H1 (cell line): ENCODE data around the gene PIGS. TPM values are rescaled to one million over a fixed set of nuclear protein-coding genes. Genes with fewer than 3 reads are reported as not detected.

ENCODE experiments used
- CTCF ChIA-PET: fragments of 300-600 bp; sonication (Branson Sonifier 250); formaldehyde crosslinking; loops from one replicate; lab custom pipeline; 2021; ENCODE audit not compliant: partially characterized antibody; lab: Charles Lee
- POLR2A ChIA-PET: fragments of 300-600 bp; sonication (Branson Sonifier 250); formaldehyde crosslinking; loops from one replicate; lab custom pipeline; 2021; ENCODE audit warnings: inconsistent platforms; ENCODE audit not compliant: partially characterized antibody; lab: Charles Lee
- DNase-seq, 2 experiments: peaks; one replicate each; pipeline versions ENCODE4 v3.0.0 to v3.0.0-alpha.2; 2010 to 2022; ENCODE audit warnings: low spot score in 2 of 2, low read depth in 1 of 2, mixed read lengths in 1 of 2
- FAIRE-seq: peaks from 2 replicates; lab custom pipeline; 2011; peaks lifted over from hg19 to GRCh38; lab: Jason Lieb, UNC
- H2AFZ ChIP-seq: 2 replicates; pipeline ENCODE4 v1.8.1; 2012; ENCODE audit warnings: low read length, inconsistent platforms
- H2AK5ac ChIP-seq: 2 replicates; pipeline ENCODE4 v1.6.1; 2013; ENCODE audit warnings: low read depth, low read length
- H2BK120ac ChIP-seq: replicated peaks from 2 replicates; pipeline ENCODE3; 2013; ENCODE audit warnings: low read depth, low read length, inconsistent platforms
- H2BK12ac ChIP-seq: 2 replicates; pipeline ENCODE4 v1.6.1; 2013; ENCODE audit warnings: low read depth, low read length
- H2BK15ac ChIP-seq: 2 replicates; pipeline ENCODE4 v1.6.1; 2013; ENCODE audit warnings: low read length
- H2BK20ac ChIP-seq: 2 replicates; pipeline ENCODE4 v1.6.1; 2013; ENCODE audit warnings: low read length
- H2BK5ac ChIP-seq: 2 replicates; pipeline ENCODE4 v1.6.1; 2013; ENCODE audit warnings: low read depth, low read length
- H3K14ac ChIP-seq: 2 replicates; pipeline ENCODE4 v1.6.1; 2013; ENCODE audit warnings: inconsistent platforms; ENCODE audit not compliant: insufficient read length
- H3K18ac ChIP-seq: 2 replicates; pipeline ENCODE4 v1.6.1; 2013; ENCODE audit warnings: low read length; ENCODE audit errors: extremely low read depth
- H3K23ac ChIP-seq: 2 replicates; pipeline ENCODE4 v1.6.1; 2013; ENCODE audit warnings: inconsistent platforms; ENCODE audit not compliant: insufficient read length
- H3K23me2 ChIP-seq: 2 replicates; pipeline ENCODE4 v1.6.1; 2013; ENCODE audit warnings: low read depth, low read length
- H3K27ac ChIP-seq: 2 replicates; pipeline ENCODE4 v1.6.1; 2011; ENCODE audit warnings: low read depth, low read length, inconsistent platforms
- H3K27me3 ChIP-seq, 4 experiments: replicated peaks in 1 of 4; 1 replicate in 1 of 4; 2 replicates in 3 of 4; pipeline versions ENCODE4 v1.6.1 to v1.8.1; 2011 to 2013; ENCODE audit warnings: low read length in 3 of 4, mild to moderate bottlenecking in 3 of 4, inconsistent platforms in 2 of 4, mixed read lengths in 2 of 4, moderate library complexity in 1 of 4; ENCODE audit not compliant: control insufficient read depth in 3 of 4, insufficient read depth in 3 of 4; ENCODE audit errors: extremely low read depth in 1 of 4
- H3K36me3 ChIP-seq, 4 experiments: 2 replicates each; pipeline versions ENCODE4 v1.6.1 to v1.8.1; 2011 to 2013; ENCODE audit warnings: mild to moderate bottlenecking in 4 of 4, low read length in 3 of 4, moderate library complexity in 2 of 4, control low read depth in 1 of 4, inconsistent platforms in 1 of 4; ENCODE audit not compliant: insufficient read depth in 4 of 4, control insufficient read depth in 2 of 4
- H3K4ac ChIP-seq: replicated peaks from 2 replicates; pipeline ENCODE3; 2013; ENCODE audit warnings: low read length, low read depth, mixed read lengths, inconsistent platforms; ENCODE audit not compliant: insufficient read length
- H3K4me1 ChIP-seq, 4 experiments: replicated peaks in 1 of 4; 1 replicate in 1 of 4; 2 replicates in 3 of 4; pipeline versions ENCODE4 v1.6.1 to v1.8.1; 2011 to 2013; ENCODE audit warnings: low read length in 3 of 4, inconsistent platforms in 2 of 4, mixed read lengths in 1 of 4; ENCODE audit not compliant: insufficient read depth in 4 of 4, control insufficient read depth in 3 of 4
- H3K4me2 ChIP-seq, 2 experiments: 2 replicates each; pipeline versions ENCODE4 v1.6.1 to v1.8.1; 2011 to 2013; ENCODE audit warnings: low read depth in 2 of 2, low read length in 2 of 2, control low read depth in 1 of 2, inconsistent platforms in 1 of 2, mild to moderate bottlenecking in 1 of 2; ENCODE audit not compliant: insufficient read depth in 1 of 2
- H3K4me3 ChIP-seq, 4 experiments: fragments of 200-600, 300-600 bp in 1 of 4; sonication (generic), shearing (Covaris generic), sonication (Bioruptor Twin) in 1 of 4; 2 replicates each; pipeline versions ENCODE4 v1.5.1 to v1.8.1; 2011 to 2016; ENCODE audit warnings: low read length in 4 of 4, low read depth in 3 of 4, control low read depth in 2 of 4, inconsistent platforms in 2 of 4, mild to moderate bottlenecking in 2 of 4, mixed read lengths in 1 of 4, moderate library complexity in 1 of 4; ENCODE audit not compliant: insufficient read depth in 2 of 4; ENCODE audit errors: extremely low read depth in 1 of 4
- H3K56ac ChIP-seq: replicated peaks from 2 replicates; pipeline ENCODE3; 2013; ENCODE audit warnings: low read depth, mild to moderate bottlenecking, mixed read lengths, low read length, inconsistent platforms; ENCODE audit not compliant: insufficient read length
- H3K79me1 ChIP-seq: 2 replicates; pipeline ENCODE4 v1.6.1; 2013; ENCODE audit warnings: low read depth, low read length, control low read depth
- H3K79me2 ChIP-seq, 2 experiments: 2 replicates each; pipeline versions ENCODE4 v1.6.1 to v1.8.1; 2012 to 2013; ENCODE audit warnings: low read length in 2 of 2, mild to moderate bottlenecking in 2 of 2, inconsistent platforms in 1 of 2; ENCODE audit not compliant: insufficient read depth in 2 of 2, control insufficient read depth in 1 of 2
- H3K9ac ChIP-seq, 4 experiments: replicated peaks in 1 of 4; 1 replicate in 1 of 4; 2 replicates in 3 of 4; pipeline versions ENCODE4 v1.6.1 to v1.8.1; 2011 to 2013; ENCODE audit warnings: low read depth in 3 of 4, low read length in 3 of 4, control low read depth in 2 of 4, mild to moderate bottlenecking in 2 of 4, moderate library complexity in 2 of 4, inconsistent platforms in 1 of 4; ENCODE audit errors: extremely low read depth in 1 of 4
- H3K9me3 ChIP-seq, 2 experiments: 2 replicates each; pipeline versions ENCODE4 v1.6.1 to v1.8.1; 2012 to 2013; ENCODE audit warnings: mild to moderate bottlenecking in 2 of 2, moderate library complexity in 2 of 2, control low read depth in 1 of 2, inconsistent platforms in 1 of 2, low read depth in 1 of 2, low read length in 1 of 2, mixed read lengths in 1 of 2; ENCODE audit not compliant: insufficient read depth in 2 of 2
- H4K20me1 ChIP-seq, 2 experiments: replicated peaks in 1 of 2; 2 replicates each; pipeline versions ENCODE3 to v1.8.1; 2011 to 2013; ENCODE audit warnings: inconsistent platforms in 2 of 2, low read length in 2 of 2, mild to moderate bottlenecking in 1 of 2; ENCODE audit not compliant: insufficient read depth in 2 of 2, control insufficient read depth in 1 of 2
- H4K5ac ChIP-seq: 2 replicates; pipeline ENCODE4 v1.6.1; 2013; ENCODE audit warnings: low read length, low read depth, mixed read lengths, inconsistent platforms; ENCODE audit not compliant: insufficient read length
- H4K8ac ChIP-seq: 2 replicates; pipeline ENCODE4 v1.8.0; 2013; ENCODE audit warnings: mild to moderate bottlenecking, moderate library complexity, low read length, inconsistent platforms; ENCODE audit not compliant: insufficient read depth; ENCODE audit errors: extremely low read depth
- H4K91ac ChIP-seq: replicated peaks from 2 replicates; pipeline ENCODE3; 2013; ENCODE audit warnings: low read length, mixed read lengths, inconsistent platforms; ENCODE audit not compliant: insufficient read length
- BACH1 ChIP-seq: IDR thresholded peaks from 2 replicates; pipeline ENCODE4 v1.6.1; 2012; ENCODE audit warnings: low read length, improper control_type of control experiment
- CBX8 ChIP-seq: fragments of 300-800, 300-1000 bp; sonication (generic); IDR thresholded peaks from 2 replicates; pipeline ENCODE4 v1.7.1; 2016; ENCODE audit warnings: low read depth, low read length, borderline replicate concordance
- CREB1 ChIP-seq: IDR thresholded peaks from 2 replicates; pipeline ENCODE4 v1.6.1; 2012; ENCODE audit warnings: inconsistent platforms
- FOSL1 ChIP-seq: IDR thresholded peaks from 2 replicates; pipeline ENCODE4 v1.6.1; 2011; ENCODE audit warnings: mild to moderate bottlenecking, low read depth, low read length, moderate library complexity; ENCODE audit not compliant: insufficient read depth
- KDM5A ChIP-seq: fragments of 200-600 bp; IDR thresholded peaks from 2 replicates; pipeline ENCODE4 v1.7.1; 2012; ENCODE audit warnings: mild to moderate bottlenecking, low read length, inconsistent platforms, mixed read lengths
- RBBP5 ChIP-seq: IDR thresholded peaks from 2 replicates; pipeline ENCODE4 v1.7.1; 2012; ENCODE audit warnings: low read depth, mild to moderate bottlenecking, inconsistent platforms, low read length, moderate library complexity, borderline replicate concordance
- SIRT6 ChIP-seq: IDR thresholded peaks from one replicate; pipeline ENCODE4 v1.7.1; 2012; ENCODE audit warnings: low read length, inconsistent platforms
- SP2 ChIP-seq: IDR thresholded peaks from 2 replicates; pipeline ENCODE4 v1.6.1; 2012; ENCODE audit warnings: mild to moderate bottlenecking, low read length, inconsistent platforms
- SUZ12 ChIP-seq: fragments of 200-600 bp; sonication (generic); IDR thresholded peaks from 2 replicates; pipeline ENCODE4 v1.6.1; 2012; ENCODE audit warnings: mild to moderate bottlenecking, inconsistent platforms, low read length, moderate library complexity, mixed read lengths
- TCF12 ChIP-seq: IDR thresholded peaks from 2 replicates; pipeline ENCODE4 v1.6.1; 2011; ENCODE audit warnings: low read depth, mild to moderate bottlenecking, low read length
- TEAD4 ChIP-seq: IDR thresholded peaks from 2 replicates; pipeline ENCODE4 v1.6.1; 2012; ENCODE audit warnings: low read depth, low read length, inconsistent platforms, mixed read lengths
- ZNF274 ChIP-seq: IDR thresholded peaks from 2 replicates; pipeline ENCODE4 v1.7.0; 2012; ENCODE audit warnings: low read length, borderline replicate concordance; ENCODE audit errors: extremely low read depth
- WGBS, 2 experiments: shearing (Covaris generic) in 1 of 2; methylation state at CpG; one replicate each; pipeline versions ENCODE4 v1.1.6 to v1.1.7; 2013 to 2015; ENCODE audit warnings: low lambda C conversion rate in 2 of 2, mixed read lengths in 2 of 2, inconsistent platforms in 1 of 2, low coverage in 1 of 2, missing lambda C conversion rate in 1 of 2; ENCODE audit not compliant: insufficient replicate concordance in 2 of 2, insufficient coverage in 1 of 2, insufficient read length in 1 of 2; ENCODE audit errors: extremely low coverage in 1 of 2, missing lambda C conversion rate in 1 of 2; 5-methylcytosine and 5-hydroxymethylcytosine counted together
- polyA plus RNA-seq, 7 experiments: library from polyadenylated mRNA; depleted of rRNA in 3 of 7; stranded (reverse) in 5 of 7; unstranded in 2 of 7; fragments of >200 nt in 5 of 7; fragments of 200-250 nt in 2 of 7; gene quantifications; 1 replicate in 5 of 7; 2 replicates in 1 of 7; 4 replicates in 1 of 7; pipeline versions ENCODE4 v1.2.1 to v1.2.3, GENCODE V29; 2011 to 2013; ENCODE audit warnings: missing spikeins in 2 of 7, mixed read lengths in 2 of 7
- total RNA-seq: library from RNA; stranded (reverse); fragmentation: NEBNext Ultra II Directional; extraction: Animal tissue kit (Norgen Biotek cat#: 25700); gene quantifications from 2 replicates; pipeline ENCODE4 v1.2.1, GENCODE V29; 2021
- TF ChIP-seq, protein P1 (sequence below), 3 experiments: IDR thresholded peaks; 1 replicate in 2 of 3; 2 replicates in 1 of 3; pipeline versions ENCODE4 v1.5.1 to v1.6.1; 2011; ENCODE audit warnings: low read length in 3 of 3, mild to moderate bottlenecking in 3 of 3, inconsistent platforms in 2 of 3, low read depth in 1 of 3, moderate library complexity in 1 of 3; ENCODE audit not compliant: insufficient read depth in 1 of 3; ENCODE audit errors: control extremely low read depth in 1 of 3

PIGS gene
- total and polyA plus RNA-seq, 2 of the 8 experiments (the other 6 are each of a cell fraction or from before 2014, with no cell fraction given): 44.3 to 50.6 TPM

- Histone ChIP-seq H4K20me1 (peaks cover 2% of the 10 kb centered on the region in 2 experiments), H3K9ac (no peak overlapping the region), H2BK20ac (no peak overlapping the region), H3K36me3 (peaks cover 18 to 49% (median 36%) of the 10 kb centered on the region in 4 experiments), H2BK5ac (no peak overlapping the region), H3K23ac (no peak overlapping the region), H3K14ac (no peak overlapping the region), H3K79me1 (no peaks in the 10 kb centered on the region), H2AFZ (no peak overlapping the region), H3K4me3 (no peak overlapping the region), H2BK15ac (no peak overlapping the region), H3K9me3 (no peaks in the 10 kb centered on the region), H3K4ac (no peak overlapping the region), H3K4me1 (no peaks in the 10 kb centered on the region), H4K5ac (no peak overlapping the region), H2BK12ac (no peak overlapping the region), H3K27ac (no peak overlapping the region), H2AK5ac (no peak overlapping the region), H4K91ac (no peak overlapping the region), H3K4me2 (no peak overlapping the region), H3K79me2 (no peaks in the 10 kb centered on the region), H2BK120ac (no peak overlapping the region), H3K18ac (no peak overlapping the region), H4K8ac (no peak overlapping the region), H3K23me2 (no peaks in the 10 kb centered on the region), H3K27me3 (no peaks in the 10 kb centered on the region), H3K56ac (no peak overlapping the region)
- ChIA-PET POLR2A (interaction anchor here (0.9 to 14.8 kb wide), 14 partner anchors 9 to 275 kb away, joined by 3 to 163 read pairs (median 6); partner anchors contain the start of genes ALDOC, IFT20, SPAG5 and TNFAIP1), CTCF (interaction anchor here (0.6 to 6.0 kb wide), 12 partner anchors 9 to 181 kb away, joined by 3 to 45 read pairs (median 5); partner anchors contain the start of gene SPAG5)
- 90% methylated on average over 8 of the region's 8 CpGs; no CpG with 5 or more reads in 1 of the 2 experiments for WGBS, 2 experiments
- no peak for DNase-seq
- no peak for FAIRE-seq
- no peak for TF ChIP-seq KDM5A
- TF ChIP-seq, protein P1, sequence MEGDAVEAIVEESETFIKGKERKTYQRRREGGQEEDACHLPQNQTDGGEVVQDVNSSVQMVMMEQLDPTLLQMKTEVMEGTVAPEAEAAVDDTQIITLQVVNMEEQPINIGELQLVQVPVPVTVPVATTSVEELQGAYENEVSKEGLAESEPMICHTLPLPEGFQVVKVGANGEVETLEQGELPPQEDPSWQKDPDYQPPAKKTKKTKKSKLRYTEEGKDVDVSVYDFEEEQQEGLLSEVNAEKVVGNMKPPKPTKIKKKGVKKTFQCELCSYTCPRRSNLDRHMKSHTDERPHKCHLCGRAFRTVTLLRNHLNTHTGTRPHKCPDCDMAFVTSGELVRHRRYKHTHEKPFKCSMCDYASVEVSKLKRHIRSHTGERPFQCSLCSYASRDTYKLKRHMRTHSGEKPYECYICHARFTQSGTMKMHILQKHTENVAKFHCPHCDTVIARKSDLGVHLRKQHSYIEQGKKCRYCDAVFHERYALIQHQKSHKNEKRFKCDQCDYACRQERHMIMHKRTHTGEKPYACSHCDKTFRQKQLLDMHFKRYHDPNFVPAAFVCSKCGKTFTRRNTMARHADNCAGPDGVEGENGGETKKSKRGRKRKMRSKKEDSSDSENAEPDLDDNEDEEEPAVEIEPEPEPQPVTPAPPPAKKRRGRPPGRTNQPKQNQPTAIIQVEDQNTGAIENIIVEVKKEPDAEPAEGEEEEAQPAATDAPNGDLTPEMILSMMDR (IDR thresholded peaks at IDR 0.05; ENCODE audit: control extremely low read depth in 1 of 3, insufficient read depth in 1 of 3, low read depth in 1 of 3, low read length in 3 of 3): no peak
- no peak for TF ChIP-seq TCF12
- TF ChIP-seq BACH1: no peak
- TF ChIP-seq CREB1: no peak
- no peak for TF ChIP-seq FOSL1
- TF ChIP-seq SP2: no peak
- no peak for TF ChIP-seq RBBP5
- TF ChIP-seq CBX8: no peak
- no peak for TF ChIP-seq TEAD4
- TF ChIP-seq ZNF274: no peak
- no peak for TF ChIP-seq SUZ12
- no peak for TF ChIP-seq SIRT6
Measured at GRCh38 chr17:28610376-28610775, 39.1 kb upstream of the PIGS start.
